Measurements from ENCODE around the gene GPR65.
"Not testable (repeated sequence)": the region's sequence is repeated elsewhere in the genome, so short reads cannot be mapped to it uniquely, and the experiment has no call there.

Gene GPR65

GRCh38 chr14:88004506-88005036 is 364 bp upstream of the GPR65 start:
- DNase-seq (ENCODE audit: low spot score) = no peak

- DNase-seq (ENCODE audit: low spot score) = no peak
These were observed 1.3 kb downstream of the GPR65 start for GRCh38 chr14:88005978-88006851.

GRCh38 chr14:88007608-88008007 is 2.7 kb downstream of the GPR65 start:
- DNase-seq (ENCODE audit: low spot score) = no peak

- no peak for DNase-seq (ENCODE audit: low spot score)
These were observed 3.3 kb downstream of the GPR65 start for GRCh38 chr14:88008039-88008742.

- no peak for DNase-seq (ENCODE audit: low spot score)
These were observed 4.6 kb downstream of the GPR65 start for GRCh38 chr14:88009486-88009885.

- no peak for DNase-seq (ENCODE audit: low spot score)
These were observed 5.4 kb downstream of the GPR65 start for GRCh38 chr14:88010331-88010730.

GRCh38 chr14:88012495-88012894 is 7.6 kb downstream of the GPR65 start:
- DNase-seq (ENCODE audit: low spot score) = no peak

- DNase-seq (ENCODE audit: low spot score) = peak; percentile 66
These were observed 8.9 kb downstream of the GPR65 start for GRCh38 chr14:88013750-88014349.

GRCh38 chr14:88016768-88017167 is 11.8 kb downstream of the GPR65 start:
- DNase-seq (ENCODE audit: low spot score) = no peak

GRCh38 chr14:88017535-88017934 is 12.6 kb downstream of the GPR65 start:
- DNase-seq (ENCODE audit: low spot score) = no peak

GRCh38 chr14:88023658-88024187 is 18.8 kb downstream of the GPR65 start:
- no peak for DNase-seq (ENCODE audit: low spot score)

- DNase-seq (ENCODE audit: low spot score) = not testable (repeated sequence)
These were observed 19.5 kb downstream of the GPR65 start for GRCh38 chr14:88024252-88025086.

GRCh38 chr14:88025313-88025712 is 20.4 kb downstream of the GPR65 start:
- no peak for DNase-seq (ENCODE audit: low spot score)

- DNase-seq (ENCODE audit: low spot score) = no peak
These were observed 22.0 kb downstream of the GPR65 start for GRCh38 chr14:88026890-88027289.

GRCh38 chr14:88029500-88029899 is 24.6 kb downstream of the GPR65 start:
- no peak for DNase-seq (ENCODE audit: low spot score)

GRCh38 chr14:88030079-88030478 is 25.1 kb downstream of the GPR65 start:
- no peak for DNase-seq (ENCODE audit: low spot score)

GRCh38 chr14:88030892-88031291 is 26.0 kb downstream of the GPR65 start:
- DNase-seq (ENCODE audit: low spot score) = no peak

GRCh38 chr14:88032373-88032772 is 27.4 kb downstream of the GPR65 start:
- DNase-seq (ENCODE audit: low spot score) = no peak

GRCh38 chr14:88034076-88034475 is 29.1 kb downstream of the GPR65 start:
- DNase-seq (ENCODE audit: low spot score) = no peak

GRCh38 chr14:88036422-88036821 is 31.5 kb downstream of the GPR65 start:
- DNase-seq (ENCODE audit: low spot score) = no peak

- no peak for DNase-seq (ENCODE audit: low spot score)
These were observed 32.4 kb downstream of the GPR65 start for GRCh38 chr14:88037325-88037724.

- DNase-seq (ENCODE audit: low spot score) = no peak
These were observed 34.3 kb downstream of the GPR65 start for GRCh38 chr14:88039197-88039596.

Measured in LoVo (cell line).